IMR-90 (cell line): ENCODE results near the gene CPED1. TPM values are rescaled to one million over a fixed set of nuclear protein-coding genes. Genes with fewer than 3 reads are reported as not detected.

ENCODE experiments used
- ATAC-seq: fragments of 200-7000 bp; cut with Tn5 transposase; 2 replicates; pipeline ENCODE4 v1.9.1; 2020; ENCODE audit warnings: low read depth, mild to moderate bottlenecking, moderate library complexity
- BruUV-seq: library from RNA; stranded (reverse); fragments of 400-500 nt; replicated peaks from 2 replicates; lab custom pipeline; 2021; lab: Mats Ljungman, UMichigan
- CTCF ChIA-PET: fragments of 300-600 bp; formaldehyde crosslinking; extraction: SDS; loops from one replicate; lab custom pipeline; 2021; ENCODE audit warnings: antibody characterized with exemption; lab: Yijun Ruan, JAX
- POLR2A ChIA-PET: fragments of 300-600 bp; sonication (Branson Sonifier 250); formaldehyde crosslinking; loops from one replicate; lab custom pipeline; 2022; ENCODE audit warnings: antibody characterized with exemption; ENCODE audit not compliant: unreplicated experiment; lab: Charles Lee
- DNase-seq: peaks from one replicate; pipeline ENCODE4 v3.0.0; 2013
- H2AFZ ChIP-seq: replicated peaks from 2 replicates; pipeline ENCODE3; 2013; ENCODE audit warnings: low read length, mild to moderate bottlenecking; ENCODE audit not compliant: poor library complexity
- H2AK5ac ChIP-seq: 2 replicates; pipeline ENCODE4 v1.6.1; 2013; ENCODE audit warnings: low read depth, low read length, inconsistent platforms
- H2AK9ac ChIP-seq: replicated peaks from 2 replicates; pipeline ENCODE3; 2013; ENCODE audit warnings: mild to moderate bottlenecking, low read depth, low read length, moderate library complexity; ENCODE audit not compliant: poor library complexity
- H2BK120ac ChIP-seq: 2 replicates; pipeline ENCODE4 v1.6.1; 2013; ENCODE audit warnings: low read depth, low read length, inconsistent platforms
- H2BK15ac ChIP-seq: 3 replicates; pipeline ENCODE4 v1.6.1; 2013; ENCODE audit warnings: low read depth, low read length, inconsistent platforms
- H2BK20ac ChIP-seq: 2 replicates; pipeline ENCODE4 v1.6.1; 2013; ENCODE audit warnings: low read depth, mild to moderate bottlenecking, inconsistent platforms, low read length, moderate library complexity
- H2BK5ac ChIP-seq: 2 replicates; pipeline ENCODE4 v1.6.1; 2013; ENCODE audit warnings: mild to moderate bottlenecking, low read depth, low read length, inconsistent platforms; ENCODE audit not compliant: poor library complexity, severe bottlenecking
- H3K14ac ChIP-seq: replicated peaks from 2 replicates; pipeline ENCODE4 v1.6.1; 2013; ENCODE audit warnings: low read depth, low read length, inconsistent platforms
- H3K18ac ChIP-seq: 2 replicates; pipeline ENCODE4 v1.6.1; 2013; ENCODE audit warnings: low read depth, low read length, control low read depth
- H3K23ac ChIP-seq: 2 replicates; pipeline ENCODE4 v1.6.1; 2013; ENCODE audit warnings: low read depth, low read length, inconsistent platforms
- H3K27ac ChIP-seq: 2 replicates; pipeline ENCODE4 v1.5.1; 2013; ENCODE audit warnings: mild to moderate bottlenecking, control low read depth, low read length; ENCODE audit not compliant: insufficient read depth
- H3K27me3 ChIP-seq: 2 replicates; pipeline ENCODE4 v1.6.1; 2013; ENCODE audit warnings: low read length; ENCODE audit not compliant: control insufficient read depth, insufficient read depth
- H3K36me3 ChIP-seq: 2 replicates; pipeline ENCODE4 v1.6.1; 2013; ENCODE audit warnings: low read length, mixed read lengths; ENCODE audit not compliant: control insufficient read depth, insufficient read depth
- H3K4ac ChIP-seq: 2 replicates; pipeline ENCODE4 v1.6.1; 2013; ENCODE audit warnings: low read depth, low read length, inconsistent platforms
- H3K4me1 ChIP-seq: 2 replicates; pipeline ENCODE4 v1.6.1; 2013; ENCODE audit warnings: low read length, mixed read lengths; ENCODE audit not compliant: control insufficient read depth, insufficient read depth
- H3K4me2 ChIP-seq: 2 replicates; pipeline ENCODE4 v1.6.1; 2013; ENCODE audit warnings: low read depth, mild to moderate bottlenecking, control low read depth, low read length, moderate library complexity
- H3K4me3 ChIP-seq: 2 replicates; pipeline ENCODE4 v1.5.1; 2013; ENCODE audit warnings: low read depth, mild to moderate bottlenecking, control low read depth, low read length, moderate library complexity; ENCODE audit not compliant: insufficient read depth
- H3K56ac ChIP-seq: 2 replicates; pipeline ENCODE4 v1.6.1; 2013; ENCODE audit warnings: low read length, inconsistent platforms; ENCODE audit not compliant: insufficient read depth; ENCODE audit errors: extremely low read depth
- H3K79me1 ChIP-seq, 2 experiments: 2 replicates each; pipeline ENCODE4 v1.6.1; 2013; ENCODE audit warnings: low read length in 2 of 2, inconsistent platforms in 1 of 2, low read depth in 1 of 2
- H3K9ac ChIP-seq: 2 replicates; pipeline ENCODE4 v1.6.1; 2013; ENCODE audit warnings: low read depth, low read length, control low read depth
- H3K9me1 ChIP-seq: 2 replicates; pipeline ENCODE4 v1.6.1; 2013; ENCODE audit warnings: low read length, inconsistent platforms; ENCODE audit not compliant: insufficient read depth
- H3K9me3 ChIP-seq: 2 replicates; pipeline ENCODE4 v1.6.1; 2013; ENCODE audit warnings: low read length; ENCODE audit not compliant: control insufficient read depth, insufficient read depth
- H4K20me1 ChIP-seq: 2 replicates; pipeline ENCODE4 v1.6.1; 2013; ENCODE audit warnings: low read length, inconsistent platforms; ENCODE audit not compliant: insufficient read depth
- H4K5ac ChIP-seq: 2 replicates; pipeline ENCODE4 v1.6.1; 2013; ENCODE audit warnings: mild to moderate bottlenecking, low read depth, low read length, control low read depth
- H4K8ac ChIP-seq, 2 experiments: 2 replicates each; pipeline ENCODE4 v1.6.1; 2013; ENCODE audit warnings: low read depth in 2 of 2, low read length in 2 of 2, control low read depth in 1 of 2, inconsistent platforms in 1 of 2
- H4K91ac ChIP-seq: 2 replicates; pipeline ENCODE4 v1.6.1; 2013; ENCODE audit warnings: low read depth, low read length, inconsistent platforms; ENCODE audit not compliant: insufficient read depth
- BHLHE40 ChIP-seq: fragments of 150-350 bp; IDR thresholded peaks from 2 replicates; pipeline ENCODE4 v1.6.1; 2016; ENCODE audit warnings: mild to moderate bottlenecking, low read depth, low read length
- CEBPB ChIP-seq: IDR thresholded peaks from 2 replicates; pipeline ENCODE4 v1.6.1; 2012; ENCODE audit warnings: low read depth, low read length, improper control_type of control experiment
- CHD1 ChIP-seq: IDR thresholded peaks from 2 replicates; pipeline ENCODE4 v1.6.1; 2012; ENCODE audit warnings: low read depth, low read length, improper control_type of control experiment
- CTCF ChIP-seq: conservative IDR thresholded peaks from 2 replicates; pipeline ENCODE4 v1.5.1; 2012; ENCODE audit warnings: mild to moderate bottlenecking, low read depth, low read length, improper control_type of control experiment
- ELK1 ChIP-seq: fragments of 150-350 bp; IDR thresholded peaks from 2 replicates; pipeline ENCODE4 v1.6.1; 2016; ENCODE audit warnings: low read depth, mild to moderate bottlenecking, low read length, moderate library complexity, borderline replicate concordance
- FOS ChIP-seq: fragments of 150-350 bp; IDR thresholded peaks from 2 replicates; pipeline ENCODE4 v1.6.1; 2016; ENCODE audit warnings: low read depth, low read length
- MAFK ChIP-seq: IDR thresholded peaks from 2 replicates; pipeline ENCODE4 v1.6.1; 2012; ENCODE audit warnings: low read depth, low read length, improper control_type of control experiment
- MAZ ChIP-seq: IDR thresholded peaks from 2 replicates; pipeline ENCODE4 v1.6.1; 2012; ENCODE audit warnings: low read depth, mild to moderate bottlenecking, low read length, improper control_type of control experiment, moderate library complexity, borderline replicate concordance
- MXI1 ChIP-seq: IDR thresholded peaks from 2 replicates; pipeline ENCODE4 v1.6.1; 2012; ENCODE audit warnings: low read depth, mild to moderate bottlenecking, low read length, moderate library complexity, borderline replicate concordance
- NFE2L2 ChIP-seq: fragments of 150-350 bp; IDR thresholded peaks from 2 replicates; pipeline ENCODE4 v1.6.1; 2016; ENCODE audit warnings: low read depth, mild to moderate bottlenecking, low read length
- POLR2A ChIP-seq: IDR thresholded peaks from 2 replicates; pipeline ENCODE4 v1.6.1; 2012; ENCODE audit warnings: mild to moderate bottlenecking, low read depth, low read length
- RAD21 ChIP-seq: IDR thresholded peaks from 2 replicates; pipeline ENCODE4 v1.6.1; 2012; ENCODE audit warnings: low read length, improper control_type of control experiment
- RCOR1 ChIP-seq: IDR thresholded peaks from 2 replicates; pipeline ENCODE4 v1.6.1; 2012; ENCODE audit warnings: mild to moderate bottlenecking, low read length, improper control_type of control experiment; ENCODE audit not compliant: insufficient replicate concordance
- RFX5 ChIP-seq: IDR thresholded peaks from 2 replicates; pipeline ENCODE4 v1.8.0; 2012; ENCODE audit warnings: low read depth, mild to moderate bottlenecking, low read length, moderate library complexity
- SMC3 ChIP-seq: fragments of 150-350 bp; IDR thresholded peaks from 2 replicates; pipeline ENCODE4 v1.6.1; 2016; ENCODE audit warnings: low read depth, mild to moderate bottlenecking, antibody characterized with exemption, low read length, moderate library complexity
- USF2 ChIP-seq: fragments of 150-350 bp; IDR thresholded peaks from 2 replicates; pipeline ENCODE4 v1.6.1; 2017; ENCODE audit warnings: mild to moderate bottlenecking, antibody characterized with exemption, low read length, low read depth
- WGBS, 2 experiments: methylation state at CpG; one replicate each; pipeline versions ENCODE4 v1.1.5 to v1.1.7; 2013; ENCODE audit warnings: missing lambda C conversion rate in 2 of 2; ENCODE audit not compliant: insufficient read length in 1 of 2; ENCODE audit errors: extremely low coverage in 2 of 2; 5-methylcytosine and 5-hydroxymethylcytosine counted together
- dilution Hi-C: fragments of 300-500 bp; cut with HindIII; formaldehyde crosslinking; loops from one replicate; pipeline ENCODE4 v1.14.3; 2018; ENCODE audit warnings: low sequenced_read_pairs; ENCODE audit not compliant: unreplicated experiment
- in situ Hi-C: fragments of 300-500 bp; cut with MboI; formaldehyde crosslinking; loops from 3 replicates; pipeline ENCODE4 v1.14.3; 2019; ENCODE audit warnings: low sequenced_read_pairs, inconsistent platforms, mixed read lengths
- intact Hi-C: fragments of 100-400 bp; cut with micrococcal nuclease; formaldehyde crosslinking; loops from 2 replicates; pipeline ENCODE4 v1.10.0; 2022
- polyA plus RNA-seq, 3 experiments: library from polyadenylated mRNA; depleted of rRNA; stranded (reverse); fragments of >200 nt; gene quantifications; 2 replicates each; pipeline ENCODE4 v1.2.3, GENCODE V29; 2012; ENCODE audit warnings: low replicate concordance in 1 of 3
- total RNA-seq: library from RNA; depleted of rRNA; stranded (reverse); fragments of >200 nt; gene quantifications from 2 replicates; pipeline ENCODE4 v1.2.3, GENCODE V29; 2012

Gene CPED1
- total and polyA plus RNA-seq, 2 of the 4 experiments (the other 2 are of a cell fraction) = 31.2 to 96.8 TPM

GRCh38 chr7:121178452-121178851 is 189.9 kb downstream of the CPED1 start:
- no peak overlapping the region for H2BK15ac ChIP-seq
- H2AFZ ChIP-seq = no peak overlapping the region
- H3K79me1 ChIP-seq = peaks cover 3 to 36% of the 10 kb centered on the region in 2 experiments; a peak in 3 of 4 replicates
- no peaks in the 10 kb centered on the region for H3K9me3 ChIP-seq
- no peak overlapping the region for H3K18ac ChIP-seq
- H3K4me2 ChIP-seq = no peak overlapping the region
- H4K5ac ChIP-seq = no peak overlapping the region
- ATAC-seq = no peak
- H2AK9ac ChIP-seq = no peak overlapping the region
- no peaks in the 10 kb centered on the region for H3K36me3 ChIP-seq
- H3K9ac ChIP-seq = no peak overlapping the region
- 100% methylated on average over 1 of the region's 3 CpGs; no CpG with 5 or more reads in 1 of the 2 experiments for WGBS, 2 experiments
- intact Hi-C loops = loop anchor here (5.0 kb wide), 1 partner anchor 94 kb away; no protein-coding TSS in a partner anchor
- no peak overlapping the region for H3K56ac ChIP-seq
- H3K14ac ChIP-seq = no peak overlapping the region
- POLR2A ChIA-PET = no interaction called here
- H3K27me3 ChIP-seq = no peaks in the 10 kb centered on the region
- H3K4me1 ChIP-seq = peaks cover 3% of the 10 kb centered on the region; the same call in 1 of the 2 replicates
- H4K8ac ChIP-seq = no peak overlapping the region
- dilution Hi-C loops = no loop called here
- no peak overlapping the region for H3K4ac ChIP-seq
- TF ChIP-seq ELK1 = no peak
- TF ChIP-seq CHD1 = no peak
- TF ChIP-seq CTCF = no peak
- no peak for TF ChIP-seq MAZ
- no peak for TF ChIP-seq RAD21
- no peak for TF ChIP-seq NFE2L2
- no peak for TF ChIP-seq MAFK
- no peak for TF ChIP-seq RCOR1
- TF ChIP-seq SMC3 = no peak
- no peak for TF ChIP-seq FOS
- no peak for TF ChIP-seq USF2
- TF ChIP-seq MXI1 = no peak
- TF ChIP-seq CEBPB = no peak
- no peak for TF ChIP-seq BHLHE40
- no peak for TF ChIP-seq POLR2A
- no peak for TF ChIP-seq RFX5
- no peak overlapping the region for H2AK5ac ChIP-seq
- BruUV-seq = no TSS peak
- H3K4me3 ChIP-seq = no peak overlapping the region
- H2BK120ac ChIP-seq = no peak overlapping the region
- no peak for DNase-seq
- no peak overlapping the region for H2BK20ac ChIP-seq
- H4K91ac ChIP-seq = no peak overlapping the region
- H2BK5ac ChIP-seq = no peak overlapping the region
- no peak overlapping the region for H3K27ac ChIP-seq
- no peak overlapping the region for H3K23ac ChIP-seq
- in situ Hi-C loops = no loop called here
- CTCF ChIA-PET = no interaction called here
- H3K9me1 ChIP-seq = peaks cover 5% of the 10 kb centered on the region
- H4K20me1 ChIP-seq = no peaks in the 10 kb centered on the region
